ES-I3 (cell line): ENCODE data around the gene MCHR1.
A peak's percentile ranks its signal among the peaks of the same experiment; 100 is the strongest.

Experiments used
- H3K36me3 ChIP-seq: 2 replicates; pipeline ENCODE4 v1.6.1; 2013; ENCODE audit warnings: mild to moderate bottlenecking, low read length, control low read depth, moderate library complexity; ENCODE audit not compliant: insufficient read depth
- H3K4me1 ChIP-seq: 2 replicates; pipeline ENCODE4 v1.6.1; 2013; ENCODE audit warnings: mild to moderate bottlenecking, control low read depth, low read length; ENCODE audit not compliant: insufficient read depth
- H3K9ac ChIP-seq: 2 replicates; pipeline ENCODE4 v1.6.1; 2013; ENCODE audit warnings: low read depth, mild to moderate bottlenecking, low read length, moderate library complexity
- H3K9me3 ChIP-seq: 2 replicates; pipeline ENCODE4 v1.6.1; 2013; ENCODE audit warnings: mild to moderate bottlenecking, low read length, moderate library complexity; ENCODE audit not compliant: control insufficient read depth, insufficient read depth

The MCHR1 gene

GRCh38 chr22:40679249-40679963 lies at the start of gene MCHR1:
Gene MCHR1, plus strand, starts transcription at chr22:40679484. Its CDS starts 169 bp downstream, at chr22:40679653.
- Histone ChIP-seq H3K9ac (peak within 1 kb of the TSS; percentile 45), H3K9me3 (no peaks in the 10 kb centered on the region), H3K4me1 (peaks cover 25% of the 10 kb centered on the region), H3K36me3 (no peaks in the 10 kb centered on the region)

- no peak overlapping the region for H3K9ac ChIP-seq
- H3K9me3 ChIP-seq = no peaks in the 10 kb centered on the region
- 0 out of 2 replicates have a peak, but pooled peaks cover 8% of the 10 kb centered on the region for H3K4me1 ChIP-seq
- H3K36me3 ChIP-seq = no peaks in the 10 kb centered on the region
Observed at GRCh38 chr22:40631925-40632324, 47.4 kb upstream of the MCHR1 start.

- 0 out of 2 replicates have a peak, but pooled peaks cover 8% of the 10 kb centered on the region for H3K4me1 ChIP-seq
Observed at GRCh38 chr22:40633036-40633435, 46.2 kb upstream of the MCHR1 start.

GRCh38 chr22:40634119-40634903 lies 45.0 kb upstream of the MCHR1 start:
- Histone ChIP-seq H3K4me1 (0 out of 2 replicates have a peak, but pooled peaks cover 8% of the 10 kb centered on the region), H3K36me3 (no peaks in the 10 kb centered on the region), H3K9ac (no peak overlapping the region), H3K9me3 (no peaks in the 10 kb centered on the region)

More at GRCh38 chr22:40633036-40633435, 46.2 kb upstream of the MCHR1 start:
- H3K36me3 ChIP-seq = no peaks in the 10 kb centered on the region
- no peak overlapping the region for H3K9ac ChIP-seq
- H3K9me3 ChIP-seq = no peaks in the 10 kb centered on the region

- Histone ChIP-seq H3K36me3 (no peaks in the 10 kb centered on the region), H3K9ac (peak overlapping the region; percentile 84), H3K4me1 (0 out of 2 replicates have a peak, but pooled peaks cover 8% of the 10 kb centered on the region), H3K9me3 (no peaks in the 10 kb centered on the region)
Observed at GRCh38 chr22:40635043-40635939, 44.0 kb upstream of the MCHR1 start.

GRCh38 chr22:40635940-40636379 lies 43.3 kb upstream of the MCHR1 start:
- H3K9me3 ChIP-seq = no peaks in the 10 kb centered on the region
- no peaks in the 10 kb centered on the region for H3K36me3 ChIP-seq
- 0 out of 2 replicates have a peak, but pooled peaks cover 8% of the 10 kb centered on the region for H3K4me1 ChIP-seq
- H3K9ac ChIP-seq = peak overlapping the region; percentile 84

- Histone ChIP-seq H3K9ac (peak within 1 kb of the TSS; percentile 84), H3K4me1 (peaks cover 8% of the 10 kb centered on the region; the same call in 1 of the 2 replicates), H3K36me3 (no peaks in the 10 kb centered on the region), H3K9me3 (no peaks in the 10 kb centered on the region)
Observed at GRCh38 chr22:40636380-40637182, 42.7 kb upstream of the MCHR1 start, which contains the start of gene MRTFA. Gene MRTFA, minus strand, starts transcription at chr22:40636719.

GRCh38 chr22:40637183-40638150 lies 41.8 kb upstream of the MCHR1 start:
- H3K36me3 ChIP-seq = no peaks in the 10 kb centered on the region
- peak overlapping the region; percentile 70 for H3K9ac ChIP-seq
- H3K9me3 ChIP-seq = no peaks in the 10 kb centered on the region

GRCh38 chr22:40638261-40638660 lies 41.0 kb upstream of the MCHR1 start:
- H3K9ac ChIP-seq = peak overlapping the region; percentile 70; the same call in 1 of the 2 replicates
- H3K4me1 ChIP-seq = peaks cover 8% of the 10 kb centered on the region; the same call in 1 of the 2 replicates
- H3K9me3 ChIP-seq = no peaks in the 10 kb centered on the region
- H3K36me3 ChIP-seq = no peaks in the 10 kb centered on the region

More at GRCh38 chr22:40637183-40638150, 41.8 kb upstream of the MCHR1 start:
- H3K4me1 ChIP-seq = peaks cover 8% of the 10 kb centered on the region; the same call in 1 of the 2 replicates

GRCh38 chr22:40641269-40641668 lies 38.0 kb upstream of the MCHR1 start:
- no peak overlapping the region for H3K9ac ChIP-seq
- H3K36me3 ChIP-seq = no peaks in the 10 kb centered on the region
- peaks cover 4% of the 10 kb centered on the region for H3K4me1 ChIP-seq
- H3K9me3 ChIP-seq = no peaks in the 10 kb centered on the region

- no peak overlapping the region for H3K9ac ChIP-seq
Observed at GRCh38 chr22:40642316-40642715, 37.0 kb upstream of the MCHR1 start.

GRCh38 chr22:40645579-40646197 lies 33.6 kb upstream of the MCHR1 start:
- Histone ChIP-seq H3K9ac (no peak overlapping the region), H3K9me3 (no peaks in the 10 kb centered on the region), H3K4me1 (peaks cover 4% of the 10 kb centered on the region), H3K36me3 (no peaks in the 10 kb centered on the region)

More at GRCh38 chr22:40642316-40642715, 37.0 kb upstream of the MCHR1 start:
- no peaks in the 10 kb centered on the region for H3K9me3 ChIP-seq
- no peaks in the 10 kb centered on the region for H3K36me3 ChIP-seq
- peaks cover 4% of the 10 kb centered on the region for H3K4me1 ChIP-seq
